Body of pancreas (tissue), 4 donors: ENCODE results near the gene MRPS5.

Experiments used
- CTCF ChIP-seq, 7 experiments: fragments of 450-650 bp in 4 of 7; fragments of 200-600 bp in 3 of 7; sonication (generic) in 3 of 7; IDR thresholded peaks; one replicate each; pipeline ENCODE4 v1.5.1; 2016 to 2019; ENCODE audit warnings: antibody characterized with exemption in 7 of 7
- POLR2A ChIP-seq, 3 donors: fragments of 450-650 bp; IDR thresholded peaks; one replicate each; pipeline ENCODE4 v1.6.1; 2016; ENCODE audit warnings: antibody characterized with exemption in 3 of 3, mild to moderate bottlenecking in 2 of 3

DNA sequence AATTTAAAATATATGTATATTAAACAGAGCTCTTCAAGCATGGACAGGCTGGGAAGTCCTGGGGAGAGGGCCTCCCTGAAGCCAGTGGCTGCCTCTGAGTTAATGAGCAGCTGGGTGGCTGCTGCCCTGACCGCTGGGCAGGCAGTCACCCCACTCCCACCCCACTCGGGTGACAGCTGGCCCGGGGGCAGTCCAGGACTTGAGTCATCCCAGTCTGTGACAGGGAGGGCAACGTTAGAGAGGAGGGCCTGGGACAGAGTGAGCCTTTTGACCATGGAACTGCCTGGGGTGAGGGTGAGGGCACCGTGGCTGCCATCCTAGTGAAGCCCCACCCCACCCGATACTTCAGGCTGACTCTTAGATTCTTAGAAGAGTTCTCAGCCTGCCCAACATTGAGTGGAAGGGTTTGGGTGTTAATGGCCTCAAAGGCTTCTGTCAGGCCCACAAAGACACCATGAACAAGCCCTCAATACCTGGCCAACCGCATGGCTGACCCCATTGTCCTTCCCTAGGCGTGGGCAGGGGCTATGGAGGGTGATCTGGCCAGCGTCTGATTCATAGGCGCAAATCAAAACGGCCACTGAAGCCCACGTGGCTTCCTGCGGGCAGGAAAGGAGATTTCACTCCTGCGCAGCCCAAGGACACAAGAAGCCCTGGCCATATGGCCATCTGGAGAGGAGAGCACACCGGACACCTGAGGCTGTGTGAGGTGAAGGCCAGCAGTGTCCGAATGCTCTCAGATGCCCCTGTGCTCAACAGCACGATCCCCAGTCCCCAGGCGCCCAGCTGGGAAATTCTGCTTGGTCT, 47.5 kb downstream of the MRPS5 start:
- no peak for TF ChIP-seq POLR2A (IDR thresholded peaks at IDR 0.05)
- TF ChIP-seq CTCF (IDR thresholded peaks at IDR 0.05), result no peak
